Activated naive CD8-positive, alpha-beta T cell treated with anti-CD3 and anti-CD28 coated beads for 36 hours (primary cell): ENCODE results near the gene KCNJ12. TPM values are rescaled to one million over a fixed set of nuclear protein-coding genes. Genes with fewer than 3 reads are reported as not detected.

Experiments
- DNase-seq: peaks from one replicate; pipeline ENCODE4 v3.0.0; 2021
- H3K27ac Mint-ChIP-seq: one replicate; pipeline ENCODE4 v1.8.0; 2022; ENCODE audit warnings: mild to moderate bottlenecking, moderate library complexity, mixed read lengths
- H3K27me3 Mint-ChIP-seq: one replicate; pipeline ENCODE4 v1.8.0; 2022; ENCODE audit warnings: mild to moderate bottlenecking, mixed read lengths
- H3K36me3 Mint-ChIP-seq: one replicate; pipeline ENCODE4 v1.8.0; 2021; ENCODE audit warnings: mild to moderate bottlenecking, mixed read lengths
- H3K4me1 Mint-ChIP-seq: one replicate; pipeline ENCODE4 v1.8.0; 2021; ENCODE audit warnings: mixed read lengths
- H3K4me3 Mint-ChIP-seq: one replicate; pipeline ENCODE4 v1.8.0; 2022; ENCODE audit warnings: mild to moderate bottlenecking, moderate library complexity, mixed read lengths
- H3K9me3 Mint-ChIP-seq: one replicate; pipeline ENCODE4 v1.8.0; 2022; ENCODE audit warnings: mixed read lengths
- total RNA-seq, 2 experiments: library from RNA; stranded (reverse); gene quantifications; one replicate each; pipeline ENCODE4 v1.2.3, GENCODE V29; 2021

KCNJ12 gene
- total RNA-seq, 2 experiments from 2014 or later: not detected

DNA sequence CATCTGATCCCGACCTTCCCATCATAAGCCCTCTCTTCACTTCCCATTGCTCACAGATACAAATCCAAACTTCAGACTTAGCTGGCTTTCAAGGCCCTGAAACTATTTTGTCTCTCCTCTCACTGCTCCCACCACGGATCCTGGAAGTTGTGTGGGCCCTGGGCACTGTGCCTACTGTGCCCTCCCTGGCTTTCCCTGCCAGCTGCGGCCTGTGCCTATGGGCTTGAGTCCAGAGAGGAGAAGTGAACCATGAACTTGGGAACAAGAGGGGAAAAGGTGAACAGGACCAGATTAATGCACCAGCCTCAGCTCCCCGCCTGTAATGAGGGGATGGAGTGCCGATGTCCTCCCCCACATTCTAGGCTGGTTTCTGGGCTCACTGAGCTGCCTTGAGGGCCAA, 18.9 kb upstream of the KCNJ12 start:
- Mint-ChIP-seq H3K27me3 (no peaks in the 10 kb centered on the region), H3K4me3 (no peak overlapping the region), H3K36me3 (no peaks in the 10 kb centered on the region), H3K9me3 (no peaks in the 10 kb centered on the region), H3K4me1 (no peaks in the 10 kb centered on the region), H3K27ac (no peak overlapping the region)
- DNase-seq: no peak

DNA sequence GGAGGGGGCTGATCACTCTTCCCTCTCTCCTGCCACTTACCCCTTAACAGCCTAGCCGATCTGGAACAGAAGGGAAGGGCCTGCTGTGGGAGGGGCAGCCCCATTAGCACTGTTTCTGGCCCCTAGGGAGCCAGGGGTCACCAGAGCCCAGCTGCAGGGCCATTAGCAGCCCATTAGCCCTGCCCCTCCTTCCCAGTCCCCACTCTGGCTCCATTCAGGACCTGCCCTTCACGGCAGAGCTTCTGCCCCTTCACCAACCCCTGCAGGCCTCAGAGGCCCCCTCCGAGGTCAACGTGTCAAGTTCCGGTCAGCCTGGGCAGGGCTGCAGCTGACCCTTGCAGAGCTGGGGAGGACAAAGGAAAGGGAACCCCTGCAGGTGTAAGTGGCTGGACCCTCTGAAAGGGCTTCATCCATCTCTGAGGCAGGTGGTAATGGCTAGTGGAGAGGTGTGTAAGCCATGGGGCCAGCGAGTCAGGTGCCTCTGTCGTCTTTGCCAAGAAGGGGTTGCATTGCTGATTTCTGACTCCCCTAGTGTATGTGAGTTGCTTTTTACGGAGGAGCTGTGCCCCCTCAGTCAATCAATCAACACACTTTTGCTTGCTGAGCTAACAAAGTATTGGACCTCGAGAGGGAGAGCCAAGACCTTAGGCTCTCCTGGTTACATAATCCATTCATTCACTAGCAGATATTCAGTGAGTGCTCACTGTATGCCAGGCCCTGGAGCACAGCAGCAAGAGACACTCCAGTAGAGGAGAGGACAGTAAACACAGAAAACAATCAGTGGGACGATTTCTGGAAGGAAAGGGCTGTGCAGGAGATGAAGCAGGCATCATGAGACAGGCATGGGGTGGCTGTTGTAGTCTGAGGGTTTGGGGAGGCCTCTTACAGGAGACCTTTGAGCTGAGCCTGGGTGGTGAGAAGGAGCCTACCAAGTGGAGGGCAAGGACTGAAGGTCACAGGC, 18.2 kb upstream of the KCNJ12 start:
- no peaks in the 10 kb centered on the region for H3K27me3 Mint-ChIP-seq
- no peak overlapping the region for H3K27ac Mint-ChIP-seq
- H3K36me3 Mint-ChIP-seq: no peaks in the 10 kb centered on the region
- H3K4me3 Mint-ChIP-seq: no peak overlapping the region
- no peaks in the 10 kb centered on the region for H3K4me1 Mint-ChIP-seq
- DNase-seq: no peak
- no peaks in the 10 kb centered on the region for H3K9me3 Mint-ChIP-seq

DNA sequence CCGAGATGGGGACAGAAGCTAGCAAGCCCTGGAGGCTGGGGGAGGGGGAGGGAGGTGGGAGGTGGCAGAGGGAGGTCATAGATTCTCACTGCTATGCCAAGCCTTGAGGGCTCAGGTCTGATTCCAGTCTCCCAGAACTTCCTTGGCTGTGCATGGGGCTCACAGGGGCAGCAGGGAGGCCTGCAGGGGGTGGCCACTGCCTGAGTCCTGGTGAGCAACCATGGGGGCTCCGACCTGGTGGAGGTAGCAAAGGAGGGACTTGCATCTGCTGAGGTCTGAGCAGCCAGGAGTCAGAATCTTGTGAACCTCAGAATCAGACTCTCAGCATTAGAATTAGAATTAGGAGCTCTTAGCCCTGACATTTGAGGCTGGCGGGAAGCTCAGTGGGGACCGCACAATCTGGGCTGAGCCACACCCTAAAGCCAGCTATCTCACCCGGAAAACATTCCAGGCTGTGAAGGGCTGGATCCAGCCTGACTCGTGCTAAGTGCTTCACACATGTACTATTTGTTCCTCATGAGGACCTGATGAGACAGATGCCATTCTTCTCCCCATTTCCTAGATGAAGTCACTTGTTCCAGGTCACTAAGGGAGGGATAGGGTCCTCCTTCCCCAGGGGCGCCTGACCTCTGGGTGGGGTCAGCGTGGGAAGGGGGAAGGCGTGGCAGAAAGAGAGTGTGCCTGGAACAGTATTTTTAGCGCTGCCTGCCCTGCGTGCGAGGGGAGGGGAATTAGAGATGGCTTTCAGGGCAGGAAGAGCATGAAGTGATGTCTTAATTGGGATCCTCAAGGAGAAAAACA, 17.3 kb upstream of the KCNJ12 start:
- no peaks in the 10 kb centered on the region for H3K4me1 Mint-ChIP-seq

DNA sequence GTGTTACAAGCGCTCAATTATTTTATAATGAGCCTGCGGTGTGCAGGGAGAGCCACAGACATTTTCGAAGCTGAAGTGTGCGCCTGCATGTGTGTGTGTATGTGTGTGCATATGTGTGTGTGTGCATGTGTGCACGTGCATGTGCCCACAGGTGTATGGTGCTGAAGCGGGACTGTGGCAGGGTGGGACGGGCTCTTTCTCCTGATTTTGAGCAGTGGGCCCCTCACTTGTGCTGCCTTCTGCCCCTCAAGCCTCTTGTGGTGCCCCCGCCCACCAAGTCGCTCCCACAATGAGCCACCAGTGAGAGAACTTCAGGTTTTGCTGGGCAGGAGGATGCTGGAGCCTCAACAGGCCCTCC, 16.7 kb upstream of the KCNJ12 start:
- H3K9me3 Mint-ChIP-seq: no peaks in the 10 kb centered on the region
- no peak overlapping the region for H3K27ac Mint-ChIP-seq
- no peaks in the 10 kb centered on the region for H3K36me3 Mint-ChIP-seq
- H3K4me3 Mint-ChIP-seq: no peak overlapping the region
- no peaks in the 10 kb centered on the region for H3K4me1 Mint-ChIP-seq
- no peaks in the 10 kb centered on the region for H3K27me3 Mint-ChIP-seq
- no peak for DNase-seq

More for the DNA sequence above, 17.3 kb upstream of the KCNJ12 start:
- Mint-ChIP-seq H3K27ac (no peak overlapping the region), H3K27me3 (no peaks in the 10 kb centered on the region), H3K9me3 (no peaks in the 10 kb centered on the region), H3K36me3 (no peaks in the 10 kb centered on the region), H3K4me3 (no peak overlapping the region)
- DNase-seq: no peak

DNA sequence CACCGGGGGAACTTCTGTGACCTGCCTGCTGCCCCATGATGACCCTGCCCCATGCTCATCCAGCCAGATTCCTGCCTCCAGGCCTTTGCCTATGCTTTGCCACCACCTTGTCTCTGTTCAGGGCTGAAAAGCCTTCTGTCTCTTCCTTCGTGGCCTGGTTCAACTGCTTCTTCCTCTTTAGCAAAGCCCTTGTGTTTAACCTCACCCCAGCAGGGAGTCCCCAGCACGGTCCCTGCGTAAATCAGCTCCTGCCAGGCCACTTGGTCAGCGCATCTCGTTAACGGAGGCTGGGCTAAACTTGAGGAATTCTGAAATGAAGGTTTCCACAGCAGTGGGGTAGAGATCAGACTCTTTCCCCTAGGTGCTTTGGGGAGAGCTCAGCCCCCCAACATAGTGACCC, 16.1 kb upstream of the KCNJ12 start:
- H3K4me3 Mint-ChIP-seq: no peak overlapping the region
- H3K9me3 Mint-ChIP-seq: no peaks in the 10 kb centered on the region
- H3K4me1 Mint-ChIP-seq: no peaks in the 10 kb centered on the region
- DNase-seq: no peak
- H3K27me3 Mint-ChIP-seq: no peaks in the 10 kb centered on the region
- H3K36me3 Mint-ChIP-seq: no peaks in the 10 kb centered on the region
- no peak overlapping the region for H3K27ac Mint-ChIP-seq

DNA sequence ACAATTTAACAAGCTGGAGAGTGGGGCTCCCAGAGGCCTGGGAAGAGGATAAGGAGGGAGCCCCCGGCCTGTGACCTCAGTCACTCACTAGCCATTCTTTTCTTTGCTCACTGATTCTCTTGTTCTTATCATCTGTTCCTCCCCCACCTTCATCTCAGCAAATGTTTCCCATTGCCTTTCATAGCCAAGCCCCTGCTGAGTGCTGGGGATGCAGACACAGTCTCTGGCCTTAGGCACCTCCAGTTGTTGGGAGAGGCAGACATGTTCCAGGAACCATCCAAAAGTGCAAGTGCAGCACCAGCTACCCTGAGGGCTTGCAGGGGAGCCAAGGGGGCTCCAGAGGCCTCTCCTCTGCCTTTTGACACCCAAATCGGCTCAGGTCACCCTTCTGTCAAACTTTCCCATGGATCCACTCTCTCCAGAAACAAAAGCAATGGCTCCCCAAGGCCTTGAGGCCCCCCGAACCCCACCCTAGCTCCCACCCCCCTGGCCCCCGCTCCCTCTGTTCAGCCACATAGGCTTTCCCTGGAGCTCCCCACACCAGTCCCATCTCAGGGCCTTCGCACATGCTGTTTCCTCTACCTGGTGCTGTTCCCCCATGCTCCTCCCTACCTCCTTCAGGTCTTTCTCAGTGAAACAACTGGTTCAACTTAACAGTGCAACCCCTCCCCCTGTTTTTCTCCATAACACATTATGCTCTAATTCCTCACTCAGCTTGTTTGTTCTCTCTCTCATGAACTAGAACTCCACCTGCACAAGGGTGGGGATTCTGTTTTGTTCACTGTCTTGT, 14.9 kb upstream of the KCNJ12 start:
- H3K4me1 Mint-ChIP-seq: no peaks in the 10 kb centered on the region
- DNase-seq: no peak
- no peaks in the 10 kb centered on the region for H3K27me3 Mint-ChIP-seq
- no peaks in the 10 kb centered on the region for H3K36me3 Mint-ChIP-seq
- H3K4me3 Mint-ChIP-seq: no peak overlapping the region
- H3K27ac Mint-ChIP-seq: no peak overlapping the region
- H3K9me3 Mint-ChIP-seq: no peaks in the 10 kb centered on the region

DNA sequence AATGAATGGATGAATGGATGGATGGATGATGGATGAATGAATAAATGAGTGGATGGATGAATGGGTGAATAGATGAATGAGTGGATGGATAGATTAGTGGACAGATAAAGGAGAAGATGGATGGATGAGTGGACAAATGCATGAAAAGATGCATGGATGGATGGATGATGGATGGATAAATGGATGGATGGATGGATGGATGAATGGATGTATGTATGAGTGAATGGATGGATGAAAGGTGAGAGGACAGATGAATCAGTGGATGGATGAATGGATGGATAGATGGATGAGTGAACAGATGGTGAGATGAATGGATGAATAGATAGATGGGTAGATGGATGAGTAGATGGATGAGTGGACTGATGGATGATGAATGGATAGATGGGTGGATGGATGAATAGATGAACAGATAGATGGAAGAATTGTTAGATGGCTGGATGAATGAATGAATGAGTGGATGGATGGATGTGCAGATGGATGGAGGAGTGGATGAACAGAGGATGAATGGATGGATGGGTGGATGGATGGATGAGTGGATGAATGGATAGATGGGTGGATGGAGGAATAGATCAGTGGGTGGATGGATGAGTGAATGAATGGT, 13.7 kb upstream of the KCNJ12 start:
- no peaks in the 10 kb centered on the region for H3K4me1 Mint-ChIP-seq
- H3K9me3 Mint-ChIP-seq: no peaks in the 10 kb centered on the region
- no peak for DNase-seq
- no peak overlapping the region for H3K27ac Mint-ChIP-seq
- no peaks in the 10 kb centered on the region for H3K27me3 Mint-ChIP-seq
- H3K4me3 Mint-ChIP-seq: no peak overlapping the region
- H3K36me3 Mint-ChIP-seq: no peaks in the 10 kb centered on the region

DNA sequence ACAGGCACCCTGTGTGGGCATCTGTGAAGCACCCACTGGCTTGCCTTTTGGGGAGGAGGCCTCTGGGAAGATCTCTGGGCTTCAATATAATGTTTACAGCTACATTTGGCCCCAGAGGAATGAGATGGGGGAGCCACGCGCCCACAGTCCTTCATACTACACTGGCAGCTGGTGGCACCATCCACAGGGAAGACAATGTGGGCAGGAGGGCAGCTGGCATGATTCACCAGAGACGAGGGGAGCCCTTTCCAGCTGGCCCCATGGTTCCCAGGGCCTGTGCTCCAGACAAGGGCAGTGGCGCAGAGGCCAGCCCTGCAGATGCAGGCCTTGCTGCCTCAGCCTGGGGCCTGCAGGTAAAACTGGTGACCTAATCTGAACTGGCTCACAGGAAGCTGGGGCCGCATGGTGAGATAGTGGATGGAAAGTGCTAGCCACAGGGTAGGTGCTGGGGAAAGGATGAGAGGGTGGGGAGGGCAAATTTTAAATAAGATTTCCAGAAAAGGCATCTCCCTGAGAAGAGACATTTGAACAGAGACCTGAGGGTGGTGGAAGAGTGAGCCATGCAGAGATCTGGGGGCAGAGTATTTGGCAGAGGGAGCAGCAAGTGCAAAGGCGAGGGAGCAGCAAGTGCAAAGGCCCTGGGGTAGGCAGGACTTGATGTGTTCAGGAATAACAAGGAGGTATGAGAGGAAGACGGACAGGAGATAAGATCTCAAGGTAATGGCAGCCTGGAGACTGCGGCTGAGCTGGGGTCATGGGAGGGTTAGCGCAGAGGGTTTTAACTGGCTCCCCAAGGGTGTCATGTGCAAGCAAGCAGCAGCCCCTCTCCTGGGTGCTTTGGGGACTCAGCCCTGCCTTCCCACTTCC, 12.1 kb upstream of the KCNJ12 start:
- Mint-ChIP-seq H3K4me3 (no peak overlapping the region), H3K36me3 (no peaks in the 10 kb centered on the region), H3K27me3 (no peaks in the 10 kb centered on the region), H3K9me3 (no peaks in the 10 kb centered on the region), H3K27ac (no peak overlapping the region), H3K4me1 (no peaks in the 10 kb centered on the region)
- no peak for DNase-seq

DNA sequence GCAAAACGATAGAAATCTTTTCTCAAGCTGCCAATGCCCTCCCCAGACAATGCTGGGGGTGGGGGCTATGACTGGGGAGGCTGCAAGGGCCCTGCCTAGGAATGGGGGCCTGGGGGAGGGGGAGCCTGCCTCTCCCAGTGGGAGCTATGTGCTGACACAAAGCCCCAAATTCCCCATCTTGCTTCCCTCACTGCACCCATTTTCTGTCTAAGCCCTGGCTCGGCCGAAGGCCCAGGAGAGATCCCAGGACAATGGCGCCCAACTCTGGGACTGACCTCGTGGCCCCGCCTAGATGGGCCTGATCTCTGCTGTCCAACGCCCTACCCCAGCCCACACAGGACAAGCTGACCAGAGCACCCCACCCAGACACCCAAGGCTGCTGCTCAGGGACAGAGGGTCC, 11.1 kb upstream of the KCNJ12 start:
- H3K27me3 Mint-ChIP-seq: no peaks in the 10 kb centered on the region
- no peaks in the 10 kb centered on the region for H3K9me3 Mint-ChIP-seq
- no peak overlapping the region for H3K4me3 Mint-ChIP-seq
- no peaks in the 10 kb centered on the region for H3K36me3 Mint-ChIP-seq
- H3K4me1 Mint-ChIP-seq: no peaks in the 10 kb centered on the region
- DNase-seq: no peak
- no peak overlapping the region for H3K27ac Mint-ChIP-seq

DNA sequence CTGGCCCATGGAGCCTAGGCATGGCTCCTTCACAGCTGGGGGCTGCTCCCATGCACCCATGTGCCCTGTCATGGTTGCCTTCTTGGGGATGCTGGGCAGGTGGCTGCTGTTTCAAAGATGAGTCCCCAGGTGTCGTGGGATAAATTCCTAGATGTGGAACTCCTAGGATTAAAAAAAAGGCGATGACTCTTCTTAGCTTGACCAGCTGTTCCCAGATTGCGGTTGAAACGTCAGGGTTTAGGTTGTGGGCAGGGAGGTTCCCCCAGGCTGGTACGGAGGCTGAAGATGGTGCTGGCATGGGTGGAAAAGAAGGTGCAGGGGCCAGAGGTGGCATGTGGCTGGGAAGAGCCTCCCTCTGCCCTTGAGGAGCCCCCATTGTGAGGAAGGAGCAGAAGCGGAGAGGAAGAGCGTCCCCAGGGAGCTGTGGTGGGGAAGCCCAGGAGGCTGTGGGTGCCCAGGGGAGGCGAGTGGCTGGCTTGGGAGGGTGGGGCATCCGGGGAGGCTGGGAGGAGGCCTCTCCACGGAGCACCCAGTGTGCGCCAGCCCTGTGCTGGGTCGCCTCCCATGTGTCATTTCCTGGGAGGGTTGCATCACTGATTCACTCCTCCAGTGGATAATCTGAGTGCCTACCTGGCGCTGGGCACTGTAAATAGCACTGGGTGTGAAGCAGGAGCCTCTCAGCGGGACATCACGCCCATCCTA, 7.5 kb upstream of the KCNJ12 start:
- Mint-ChIP-seq H3K27me3 (no peaks in the 10 kb centered on the region), H3K4me1 (no peaks in the 10 kb centered on the region), H3K27ac (no peak overlapping the region), H3K36me3 (no peaks in the 10 kb centered on the region), H3K4me3 (no peak overlapping the region), H3K9me3 (no peaks in the 10 kb centered on the region)
- DNase-seq: no peak

DNA sequence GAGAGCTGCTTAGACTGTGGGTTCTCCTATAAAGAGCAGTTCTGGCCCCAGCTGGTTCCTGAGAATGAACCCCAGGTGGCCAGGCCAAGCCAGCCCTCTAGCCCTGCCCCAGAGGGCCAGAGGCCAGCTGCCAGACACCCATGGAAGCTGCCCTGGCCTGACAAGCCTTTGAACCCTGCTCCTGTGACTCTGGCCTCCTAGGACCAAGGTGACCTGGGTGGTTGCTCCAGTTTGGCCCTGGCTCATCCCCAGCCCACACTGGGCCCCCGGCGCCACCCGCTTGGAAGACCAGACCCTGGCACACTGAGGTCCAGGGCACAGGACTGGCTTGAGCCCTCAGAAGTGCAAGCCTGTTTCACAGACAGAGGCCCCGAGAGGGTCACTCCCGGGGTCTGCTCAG, 6.8 kb upstream of the KCNJ12 start:
- Mint-ChIP-seq H3K4me1 (no peaks in the 10 kb centered on the region), H3K27ac (no peak overlapping the region), H3K9me3 (no peaks in the 10 kb centered on the region), H3K36me3 (no peaks in the 10 kb centered on the region), H3K27me3 (no peaks in the 10 kb centered on the region), H3K4me3 (no peak overlapping the region)
- DNase-seq: no peak

DNA sequence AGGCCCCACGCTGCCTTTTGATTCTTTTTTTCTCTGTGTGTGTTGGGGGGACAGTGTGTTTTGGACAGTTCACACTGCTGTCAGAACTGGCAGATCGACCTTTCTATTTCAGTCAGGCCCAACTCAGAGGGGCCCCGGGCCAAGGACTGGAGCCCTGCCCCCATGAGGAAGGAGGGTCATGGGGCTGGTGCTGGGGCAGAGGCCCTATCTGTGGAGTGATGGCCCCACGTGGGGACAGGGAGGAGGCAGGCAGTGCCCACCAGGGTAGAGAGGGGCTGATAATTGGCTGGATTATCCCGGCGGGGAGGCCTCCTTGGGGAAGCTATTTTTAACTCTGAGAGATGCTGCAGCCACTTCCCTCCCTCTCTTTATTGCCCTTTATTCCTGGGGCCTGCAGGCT, 5.7 kb upstream of the KCNJ12 start:
- Mint-ChIP-seq H3K27me3 (peaks cover 8% of the 10 kb centered on the region), H3K9me3 (no peaks in the 10 kb centered on the region), H3K36me3 (no peaks in the 10 kb centered on the region), H3K27ac (no peak overlapping the region), H3K4me1 (no peaks in the 10 kb centered on the region), H3K4me3 (no peak overlapping the region)
- DNase-seq: no peak

DNA sequence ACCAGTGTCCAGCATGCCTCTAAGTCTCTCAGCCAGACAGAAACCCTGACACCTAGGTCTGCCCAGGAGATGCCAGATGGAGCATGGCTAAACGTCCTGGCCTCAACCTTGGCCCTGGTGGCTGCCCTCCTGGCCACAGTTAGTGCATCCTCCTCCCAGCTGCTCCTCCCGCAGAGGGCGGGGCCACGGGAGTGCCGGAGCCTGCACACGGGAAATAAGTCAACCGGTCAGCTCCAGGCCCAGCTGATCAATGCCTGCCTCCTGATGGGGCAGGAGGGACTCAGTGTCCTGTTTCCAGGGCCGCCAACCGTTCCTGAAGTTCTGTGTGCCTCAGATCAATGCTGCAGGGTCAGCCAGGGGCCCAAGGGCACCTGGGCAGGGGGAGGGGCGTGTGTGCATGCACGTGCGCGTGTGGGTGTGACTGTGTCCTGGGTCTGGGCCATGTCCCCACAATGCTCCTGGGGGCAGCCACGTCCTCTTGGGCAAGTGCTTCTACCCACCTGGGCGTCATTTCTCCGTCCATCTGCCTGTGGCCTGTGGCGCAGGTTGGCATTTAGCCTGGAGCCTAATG, 4.6 kb upstream of the KCNJ12 start:
- Mint-ChIP-seq H3K27ac (no peak overlapping the region), H3K9me3 (no peaks in the 10 kb centered on the region), H3K4me1 (no peaks in the 10 kb centered on the region), H3K36me3 (no peaks in the 10 kb centered on the region), H3K27me3 (peaks cover 16% of the 10 kb centered on the region), H3K4me3 (no peak overlapping the region)
- DNase-seq: no peak
